Measurements from ENCODE around the gene MIP. TPM values are rescaled to one million over a fixed set of nuclear protein-coding genes. Genes with fewer than 3 reads are reported as not detected.

MIP gene
- polyA plus RNA-seq, 1 experiment, result 0.12 TPM

DNA sequence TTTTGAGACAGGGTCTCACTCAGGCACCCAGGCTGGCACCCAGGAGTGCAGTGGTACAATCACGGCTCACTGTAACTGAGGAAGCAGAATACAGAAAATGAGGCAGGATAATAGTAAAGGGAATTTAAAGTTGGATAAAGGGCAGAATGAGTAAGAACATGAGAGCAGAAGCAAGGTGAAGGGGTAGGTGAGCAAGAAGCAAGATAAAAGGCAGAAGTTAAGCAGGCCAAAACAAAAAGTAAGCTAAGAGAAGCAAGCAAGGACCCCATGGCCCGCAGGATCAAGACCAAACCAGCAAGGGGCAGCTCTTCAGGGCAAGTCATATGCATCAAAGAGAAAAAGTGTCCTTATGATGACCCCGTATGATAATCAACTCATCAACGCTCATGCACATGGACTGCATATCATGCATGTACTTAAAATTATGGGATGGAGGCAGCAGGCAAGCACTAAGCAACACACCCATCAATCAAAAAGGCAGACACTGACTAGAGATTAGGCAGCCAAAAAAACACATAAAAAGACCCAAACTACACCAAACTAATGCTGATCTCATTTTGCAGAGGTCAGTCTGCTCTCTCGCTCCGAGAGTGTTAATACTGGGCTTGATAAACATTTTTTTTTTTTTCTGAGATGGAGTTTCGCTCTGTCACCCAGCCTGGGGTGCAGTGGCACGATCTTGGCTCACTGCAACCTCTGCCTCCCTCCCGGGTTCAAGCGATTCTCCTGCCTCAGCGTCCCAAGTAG, 16.9 kb downstream of the MIP start:
- CTCF ChIA-PET, result interaction anchor here (0.6 to 0.7 kb wide), 2 partner anchors 14 to 248 kb away, joined by 3 read pairs; partner anchors contain the start of gene SMARCC2
- DNase-seq (ENCODE audit: low read depth), result no peak
- H3K27me3 ChIP-seq (ENCODE audit: control insufficient read depth, insufficient read depth, low read length), result no peaks in the 10 kb centered on the region
- POLR2A ChIA-PET, result no interaction called here
- no peak overlapping the region for H3K4me3 ChIP-seq (ENCODE audit: low read depth, low read length)
- TF ChIP-seq, protein P1, sequence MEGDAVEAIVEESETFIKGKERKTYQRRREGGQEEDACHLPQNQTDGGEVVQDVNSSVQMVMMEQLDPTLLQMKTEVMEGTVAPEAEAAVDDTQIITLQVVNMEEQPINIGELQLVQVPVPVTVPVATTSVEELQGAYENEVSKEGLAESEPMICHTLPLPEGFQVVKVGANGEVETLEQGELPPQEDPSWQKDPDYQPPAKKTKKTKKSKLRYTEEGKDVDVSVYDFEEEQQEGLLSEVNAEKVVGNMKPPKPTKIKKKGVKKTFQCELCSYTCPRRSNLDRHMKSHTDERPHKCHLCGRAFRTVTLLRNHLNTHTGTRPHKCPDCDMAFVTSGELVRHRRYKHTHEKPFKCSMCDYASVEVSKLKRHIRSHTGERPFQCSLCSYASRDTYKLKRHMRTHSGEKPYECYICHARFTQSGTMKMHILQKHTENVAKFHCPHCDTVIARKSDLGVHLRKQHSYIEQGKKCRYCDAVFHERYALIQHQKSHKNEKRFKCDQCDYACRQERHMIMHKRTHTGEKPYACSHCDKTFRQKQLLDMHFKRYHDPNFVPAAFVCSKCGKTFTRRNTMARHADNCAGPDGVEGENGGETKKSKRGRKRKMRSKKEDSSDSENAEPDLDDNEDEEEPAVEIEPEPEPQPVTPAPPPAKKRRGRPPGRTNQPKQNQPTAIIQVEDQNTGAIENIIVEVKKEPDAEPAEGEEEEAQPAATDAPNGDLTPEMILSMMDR (IDR thresholded peaks at IDR 0.05; ENCODE audit: insufficient read depth, low read depth, low read length), result no peak
- H3K36me3 ChIP-seq (ENCODE audit: control insufficient read depth, insufficient read depth, low read length), result no peaks in the 10 kb centered on the region; the same call in 1 of the 2 replicates

- no peak for DNase-seq (ENCODE audit: low read depth)
- CTCF ChIA-PET, result interaction anchor here (0.5 to 0.8 kb wide), 2 partner anchors 29 to 138 kb away, joined by 4 read pairs; no protein-coding TSS in a partner anchor
- no peak overlapping the region for H3K4me3 ChIP-seq (ENCODE audit: low read depth, low read length)
- peaks cover 2% of the 10 kb centered on the region; the same call in 1 of the 2 replicates for H3K36me3 ChIP-seq (ENCODE audit: control insufficient read depth, insufficient read depth, low read length)
- POLR2A ChIA-PET, result no interaction called here
- H3K27me3 ChIP-seq (ENCODE audit: control insufficient read depth, insufficient read depth, low read length), result no peaks in the 10 kb centered on the region
- TF ChIP-seq, protein P1 (IDR thresholded peaks at IDR 0.05; ENCODE audit: insufficient read depth, low read depth, low read length), result no peak
Measured at GRCh38 chr12:56434828-56435227, 19.6 kb downstream of the MIP start.

DNA sequence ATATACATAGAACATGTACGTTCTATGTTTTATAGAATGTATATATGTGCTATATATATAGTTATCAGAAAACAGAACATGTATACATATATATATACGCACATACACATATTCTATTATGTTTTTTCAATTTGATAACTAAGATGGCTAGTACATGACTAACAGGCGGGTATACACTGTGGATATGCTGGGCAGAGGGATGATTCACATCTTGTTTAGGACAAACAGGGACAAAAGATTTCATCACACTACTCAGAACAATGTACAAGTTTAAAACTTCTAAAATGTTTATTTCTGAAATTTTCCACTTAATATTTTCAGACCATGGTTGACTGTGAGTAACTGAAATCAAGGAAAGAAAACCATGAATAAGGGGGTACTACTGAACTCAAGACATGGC, 22.6 kb downstream of the MIP start:
- Histone ChIP-seq H3K36me3 (ENCODE audit: control insufficient read depth, insufficient read depth, low read length) (peaks cover 3% of the 10 kb centered on the region; the same call in 1 of the 2 replicates), H3K27me3 (ENCODE audit: control insufficient read depth, insufficient read depth, low read length) (no peaks in the 10 kb centered on the region), H3K4me3 (ENCODE audit: low read depth, low read length) (no peak overlapping the region)
- TF ChIP-seq, protein P1 (IDR thresholded peaks at IDR 0.05; ENCODE audit: insufficient read depth, low read depth, low read length), result no peak
- CTCF ChIA-PET, result no interaction called here
- DNase-seq (ENCODE audit: low read depth), result no peak
- POLR2A ChIA-PET, result no interaction called here

GRCh38 chr12:56431288-56431687, 23.2 kb downstream of the MIP start:
- TF ChIP-seq, protein P1 (IDR thresholded peaks at IDR 0.05; ENCODE audit: insufficient read depth, low read depth, low read length), result no peak
- DNase-seq (ENCODE audit: low read depth), result no peak
- POLR2A ChIA-PET, result no interaction called here
- Histone ChIP-seq H3K27me3 (ENCODE audit: control insufficient read depth, insufficient read depth, low read length) (no peaks in the 10 kb centered on the region), H3K36me3 (ENCODE audit: control insufficient read depth, insufficient read depth, low read length) (peaks cover 3% of the 10 kb centered on the region; the same call in 1 of the 2 replicates), H3K4me3 (ENCODE audit: low read depth, low read length) (no peak overlapping the region)
- CTCF ChIA-PET, result no interaction called here

DNA sequence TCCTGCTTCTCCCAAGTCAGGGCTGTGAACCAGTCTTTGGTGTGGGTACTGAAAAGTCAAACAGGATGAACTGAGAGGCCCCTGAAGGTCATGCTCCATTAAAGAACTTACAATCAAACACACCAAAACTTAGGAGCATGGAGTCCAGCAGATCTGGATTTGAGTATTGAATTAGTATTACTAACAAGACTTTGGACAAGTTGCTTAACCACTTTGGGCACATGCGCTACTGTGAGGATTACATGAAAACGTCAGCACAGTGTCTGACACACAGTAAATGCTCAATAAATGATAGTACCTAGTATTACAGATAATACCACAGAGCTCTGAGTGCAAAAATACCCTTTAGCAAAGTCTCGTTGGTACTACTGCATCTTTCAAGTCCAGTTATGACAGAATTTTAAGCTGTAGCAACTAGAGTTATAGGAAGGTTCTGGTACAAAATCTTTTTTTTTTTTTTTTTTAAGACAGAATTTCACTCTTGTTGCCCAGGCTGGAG, 28.5 kb downstream of the MIP start:
- Histone ChIP-seq H3K36me3 (ENCODE audit: control insufficient read depth, insufficient read depth, low read length) (peaks cover 2% of the 10 kb centered on the region; the same call in 1 of the 2 replicates), H3K4me3 (ENCODE audit: low read depth, low read length) (no peak overlapping the region), H3K27me3 (ENCODE audit: control insufficient read depth, insufficient read depth, low read length) (no peaks in the 10 kb centered on the region)
- TF ChIP-seq, protein P1 (IDR thresholded peaks at IDR 0.05; ENCODE audit: insufficient read depth, low read depth, low read length), result no peak
- ChIA-PET POLR2A (no interaction called here), CTCF (interaction anchor here (0.9 to 1.0 kb wide), 2 partner anchors 23 to 93 kb away, joined by 4 read pairs; partner anchors contain the start of genes PAN2 and TIMELESS)
- no peak for DNase-seq (ENCODE audit: low read depth)
